Skeletal muscle satellite cell (primary cell): ENCODE data around the gene SLC7A10.
"Not testable (repeated sequence)": the region's sequence is repeated elsewhere in the genome, so short reads cannot be mapped to it uniquely, and the experiment has no call there.

Experiments used
- H3K27me3 ChIP-seq: 2 replicates; pipeline ENCODE4 v1.7.0; 2013; ENCODE audit warnings: low read length; ENCODE audit not compliant: control insufficient read depth, insufficient read depth
- H3K36me3 ChIP-seq: 2 replicates; pipeline ENCODE4 v1.7.0; 2013; ENCODE audit warnings: mild to moderate bottlenecking, control low read depth, low read length; ENCODE audit not compliant: insufficient read depth
- H3K4me1 ChIP-seq: 2 replicates; pipeline ENCODE4 v1.7.0; 2013; ENCODE audit warnings: low read length; ENCODE audit not compliant: control insufficient read depth, insufficient read depth
- H3K4me2 ChIP-seq: 2 replicates; pipeline ENCODE4 v1.7.0; 2013; ENCODE audit warnings: mild to moderate bottlenecking, low read length
- H3K4me3 ChIP-seq: 2 replicates; pipeline ENCODE4 v1.7.0; 2013; ENCODE audit warnings: low read length
- H3K9ac ChIP-seq: 2 replicates; pipeline ENCODE4 v1.7.0; 2013; ENCODE audit warnings: mild to moderate bottlenecking, low read depth, low read length, moderate library complexity
- H3K9me3 ChIP-seq: replicated peaks from 2 replicates; pipeline ENCODE4 v1.7.0; 2013; ENCODE audit warnings: mild to moderate bottlenecking, control low read depth, low read length

The SLC7A10 gene

GRCh38 chr19:33220115-33220514, 5.5 kb downstream of the SLC7A10 start:
- Histone ChIP-seq H3K27me3 (peaks cover 51% of the 10 kb centered on the region), H3K9ac (no peak overlapping the region), H3K4me1 (no peaks in the 10 kb centered on the region), H3K4me2 (no peak overlapping the region), H3K36me3 (no peaks in the 10 kb centered on the region), H3K4me3 (no peak overlapping the region), H3K9me3 (no peaks in the 10 kb centered on the region)

GRCh38 chr19:33219261-33219815, 6.3 kb downstream of the SLC7A10 start:
- no peaks in the 10 kb centered on the region for H3K4me1 ChIP-seq
- no peaks in the 10 kb centered on the region for H3K9me3 ChIP-seq
- H3K4me3 ChIP-seq = no peak overlapping the region
- H3K36me3 ChIP-seq = no peaks in the 10 kb centered on the region
- H3K27me3 ChIP-seq = peaks cover 43% of the 10 kb centered on the region
- H3K4me2 ChIP-seq = no peak overlapping the region
- H3K9ac ChIP-seq = no peak overlapping the region

- Histone ChIP-seq H3K4me3 (no peak overlapping the region), H3K27me3 (peaks cover 37% of the 10 kb centered on the region)
These were observed 7.8 kb downstream of the SLC7A10 start for GRCh38 chr19:33217881-33218280.

GRCh38 chr19:33216198-33216830, 9.3 kb downstream of the SLC7A10 start:
- Histone ChIP-seq H3K27me3 (peaks cover 24% of the 10 kb centered on the region), H3K4me3 (no peak overlapping the region), H3K4me1 (no peaks in the 10 kb centered on the region), H3K36me3 (no peaks in the 10 kb centered on the region), H3K9me3 (no peaks in the 10 kb centered on the region), H3K4me2 (no peak overlapping the region), H3K9ac (no peak overlapping the region)

More at GRCh38 chr19:33217881-33218280, 7.8 kb downstream of the SLC7A10 start:
- Histone ChIP-seq H3K36me3 (no peaks in the 10 kb centered on the region), H3K9ac (no peak overlapping the region), H3K9me3 (no peaks in the 10 kb centered on the region), H3K4me2 (no peak overlapping the region), H3K4me1 (no peaks in the 10 kb centered on the region)

- no peaks in the 10 kb centered on the region for H3K36me3 ChIP-seq
- H3K9ac ChIP-seq = no peak overlapping the region
- H3K4me3 ChIP-seq = no peak overlapping the region
- peaks cover 17% of the 10 kb centered on the region for H3K27me3 ChIP-seq
- no peaks in the 10 kb centered on the region for H3K4me1 ChIP-seq
- no peak overlapping the region for H3K4me2 ChIP-seq
- H3K9me3 ChIP-seq = no peaks in the 10 kb centered on the region
These were observed 10.0 kb downstream of the SLC7A10 start for GRCh38 chr19:33215438-33216197.

- Histone ChIP-seq H3K4me2 (no peak overlapping the region), H3K27me3 (peaks cover 7% of the 10 kb centered on the region)
These were observed 11.1 kb downstream of the SLC7A10 start for GRCh38 chr19:33214596-33214995.

DNA sequence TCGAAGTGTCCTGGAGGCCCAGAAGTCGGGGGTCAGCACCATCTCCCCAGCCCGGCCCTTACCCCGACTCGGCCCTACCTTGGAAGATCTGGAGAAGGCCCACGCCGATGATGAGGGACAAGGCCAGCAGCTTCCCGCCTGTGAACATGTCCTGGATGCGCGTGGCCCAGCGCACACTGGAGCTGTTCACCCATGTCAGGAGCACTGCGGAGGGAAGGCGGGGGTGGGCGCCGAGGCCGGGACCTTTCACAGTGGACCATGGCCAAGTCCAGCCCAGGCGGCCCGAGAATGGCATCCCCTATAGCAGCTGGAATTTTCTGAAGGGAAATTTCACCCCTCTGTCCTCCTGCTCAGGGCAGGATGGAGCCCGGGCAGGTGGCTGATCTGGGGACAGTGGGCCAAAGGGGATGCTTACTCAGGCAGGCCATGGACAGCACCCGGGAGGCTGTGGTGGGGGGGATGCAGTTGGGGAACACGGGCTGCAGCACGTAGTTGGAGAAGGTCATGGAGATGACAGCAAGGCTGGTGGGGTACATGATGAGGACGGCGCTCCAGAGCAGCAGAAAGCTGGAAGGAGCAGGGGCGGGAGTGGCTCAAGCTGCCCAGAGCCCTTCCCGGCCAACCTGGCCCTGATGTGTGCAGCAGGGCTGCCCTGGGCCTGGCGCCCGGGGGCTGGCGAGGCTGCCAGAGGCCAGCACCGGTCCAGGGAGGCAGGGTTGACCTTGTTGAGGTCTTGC, 13.0 kb downstream of the SLC7A10 start:
- H3K27me3 ChIP-seq = peaks cover 5% of the 10 kb centered on the region
- H3K36me3 ChIP-seq = no peaks in the 10 kb centered on the region
- H3K4me2 ChIP-seq = no peak overlapping the region
- H3K9me3 ChIP-seq = no peaks in the 10 kb centered on the region
- H3K4me1 ChIP-seq = no peaks in the 10 kb centered on the region
- H3K9ac ChIP-seq = no peak overlapping the region
- no peak overlapping the region for H3K4me3 ChIP-seq

More at GRCh38 chr19:33214596-33214995, 11.1 kb downstream of the SLC7A10 start:
- Histone ChIP-seq H3K36me3 (no peaks in the 10 kb centered on the region), H3K9me3 (no peaks in the 10 kb centered on the region), H3K4me1 (no peaks in the 10 kb centered on the region), H3K4me3 (no peak overlapping the region), H3K9ac (no peak overlapping the region)

DNA sequence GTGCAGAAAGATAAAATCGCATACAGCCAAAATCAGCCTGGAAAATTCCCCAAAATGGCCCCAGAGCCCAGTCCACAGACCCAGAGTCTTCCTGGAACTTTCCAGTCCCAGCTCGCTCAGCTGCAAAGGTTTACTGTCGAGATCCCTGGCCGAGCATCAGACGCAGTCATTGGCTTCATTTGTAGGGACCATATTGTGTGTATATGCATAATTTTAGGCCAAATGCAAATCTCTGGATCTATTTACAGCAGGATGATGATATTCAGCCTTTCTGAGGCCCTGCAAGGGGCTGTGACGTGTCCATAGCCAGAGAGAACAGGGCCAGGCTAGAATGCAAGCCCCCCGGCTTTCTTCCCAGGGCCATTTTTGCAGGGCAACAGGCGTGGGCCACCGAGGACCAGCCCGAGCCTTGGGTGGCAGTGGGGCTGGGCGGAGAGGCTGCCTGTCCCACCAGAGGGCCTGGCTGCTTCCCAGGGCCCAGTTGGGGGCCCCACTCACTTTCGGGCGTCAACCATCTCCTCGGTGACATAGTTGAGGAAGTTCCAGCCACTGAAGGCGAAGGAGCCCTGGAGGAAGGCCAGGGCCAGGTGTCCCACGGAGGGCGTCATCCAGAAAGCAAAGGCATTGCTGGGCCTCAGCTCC, 13.7 kb downstream of the SLC7A10 start:
- Histone ChIP-seq H3K4me3 (no peak overlapping the region), H3K9ac (no peak overlapping the region), H3K9me3 (no peaks in the 10 kb centered on the region), H3K4me2 (no peak overlapping the region), H3K36me3 (no peaks in the 10 kb centered on the region), H3K4me1 (no peaks in the 10 kb centered on the region), H3K27me3 (peaks cover 5% of the 10 kb centered on the region)

GRCh38 chr19:33210266-33210940, 15.2 kb downstream of the SLC7A10 start:
- no peak overlapping the region for H3K9ac ChIP-seq
- no peak overlapping the region for H3K4me3 ChIP-seq
- no peaks in the 10 kb centered on the region for H3K9me3 ChIP-seq
- peaks cover 5% of the 10 kb centered on the region for H3K27me3 ChIP-seq
- no peaks in the 10 kb centered on the region for H3K4me1 ChIP-seq
- H3K4me2 ChIP-seq = no peak overlapping the region
- H3K36me3 ChIP-seq = no peaks in the 10 kb centered on the region

- H3K4me2 ChIP-seq, H3K4me1 ChIP-seq: not testable (repeated sequence)
These were observed 15.8 kb downstream of the SLC7A10 start for GRCh38 chr19:33209850-33210230.

More at GRCh38 chr19:33209850-33210230, 15.8 kb downstream of the SLC7A10 start:
- H3K27me3 ChIP-seq, H3K36me3 ChIP-seq, H3K9me3 ChIP-seq, H3K9ac ChIP-seq, H3K4me3 ChIP-seq: not testable (repeated sequence)
